GM19193 (cell line): ENCODE data around the gene C3orf20.

Experiments
- POLR2A ChIP-seq: IDR thresholded peaks from 4 replicates; pipeline ENCODE4 v1.6.1; 2011; ENCODE audit not compliant: insufficient read depth, insufficient read length; ENCODE audit errors: extremely low read depth

Gene C3orf20

GRCh38 chr3:14801031-14801430 lies 126.1 kb downstream of the C3orf20 start:
- TF ChIP-seq POLR2A = no peak

- no peak for TF ChIP-seq POLR2A
These were observed 126.9 kb downstream of the C3orf20 start for GRCh38 chr3:14801668-14802380.

- TF ChIP-seq POLR2A = no peak
These were observed 127.4 kb downstream of the C3orf20 start for GRCh38 chr3:14802381-14802731.

- no peak for TF ChIP-seq POLR2A
These were observed 128.4 kb downstream of the C3orf20 start for GRCh38 chr3:14803101-14803980.

GRCh38 chr3:14803981-14804834 lies 129.3 kb downstream of the C3orf20 start:
- TF ChIP-seq POLR2A = no peak

- no peak for TF ChIP-seq POLR2A
These were observed 130.2 kb downstream of the C3orf20 start for GRCh38 chr3:14804835-14805780.

GRCh38 chr3:14805961-14806537 lies 131.1 kb downstream of the C3orf20 start:
- TF ChIP-seq POLR2A = no peak

- no peak for TF ChIP-seq POLR2A
These were observed 131.8 kb downstream of the C3orf20 start for GRCh38 chr3:14806641-14807263.

GRCh38 chr3:14808025-14808424 lies 133.1 kb downstream of the C3orf20 start:
- TF ChIP-seq POLR2A = no peak

- no peak for TF ChIP-seq POLR2A
These were observed 133.7 kb downstream of the C3orf20 start for GRCh38 chr3:14808502-14809266.

- no peak for TF ChIP-seq POLR2A
These were observed 135.3 kb downstream of the C3orf20 start for GRCh38 chr3:14810070-14810791.
